ENCODE data around the gene LIMA1. TPM values are rescaled to one million over a fixed set of nuclear protein-coding genes. Genes with fewer than 3 reads are reported as not detected.
A peak's percentile ranks its signal among the peaks of the same experiment; 100 is the strongest.

The LIMA1 gene
- total and polyA plus RNA-seq, 9 of the 15 experiments (the other 6 are each of a cell fraction or from before 2014, with no cell fraction given), result 20.2 to 37.8 (median 27.3) TPM

DNA sequence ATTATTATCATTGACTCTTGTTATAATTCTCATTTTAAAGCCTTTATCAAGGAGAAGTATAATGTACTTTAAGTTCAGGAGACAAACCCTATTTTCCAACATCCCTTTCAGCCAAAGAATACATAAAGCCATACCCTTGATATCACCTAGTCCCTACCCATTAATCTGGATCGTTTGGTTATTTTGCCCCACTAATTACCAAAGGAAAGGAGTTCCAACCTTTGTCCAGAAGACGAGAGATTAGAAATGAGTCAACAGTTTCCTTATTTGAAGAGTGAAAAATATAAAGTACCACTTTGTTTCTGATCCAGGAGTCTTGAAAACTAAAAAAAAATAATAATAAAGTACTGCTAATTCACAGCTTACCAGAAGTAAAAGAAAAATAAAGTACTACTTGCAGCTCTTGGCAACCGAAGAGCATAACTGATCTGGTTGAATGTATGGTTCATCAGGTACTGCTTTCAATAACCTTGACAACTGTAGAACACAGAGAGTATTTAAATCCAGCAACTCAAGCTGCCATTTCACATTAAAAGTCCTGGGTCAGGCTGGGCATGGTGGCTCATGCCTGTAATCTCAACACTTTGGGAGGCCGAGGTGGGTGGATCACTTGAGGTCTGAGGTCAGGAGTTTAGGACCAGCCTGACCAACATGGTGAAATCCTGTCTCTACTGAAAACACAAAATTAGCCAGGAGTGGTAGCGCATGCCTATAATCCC is 33.7 kb downstream of the LIMA1 start:
- H4K20me1 ChIP-seq (replicated peaks; ENCODE audit: control insufficient read depth, insufficient read depth, low read length), result no peaks in the 10 kb centered on the region
- H3K9ac ChIP-seq (ENCODE audit: insufficient read depth in 1 of 2, low read depth in 2 of 2, low read length in 2 of 2), result peak overlapping the region in 1 of 2 experiments; percentile 71; a peak in 2 of 4 replicates
- no peaks in the 10 kb centered on the region for H3K36me3 ChIP-seq (ENCODE audit: control insufficient read depth, insufficient read depth, low read length)
- peak overlapping the region; percentile 60; the same call in 2 of the 3 replicates for H3K27ac ChIP-seq (ENCODE audit: extremely low read depth, low read depth, low read length)
- H3K4me3 ChIP-seq, result no peak overlapping the region
- H3K9me3 ChIP-seq (replicated peaks; ENCODE audit: control insufficient read depth, insufficient read depth, low read depth, low read length), result no peaks in the 10 kb centered on the region
- peak; percentile 12 for ATAC-seq
- peak overlapping the region; percentile 72 for H3K4me2 ChIP-seq (ENCODE audit: insufficient read depth, low read length)
- no peak for FAIRE-seq
- H2AFZ ChIP-seq (ENCODE audit: low read depth, low read length), result peak overlapping the region; percentile 68
- intact Hi-C loops (cut with micrococcal nuclease), result no loop called here
- ChIA-PET CTCF (ENCODE audit: low intra/inter-chr PET ratio) (interaction anchor here (0.6 kb wide), 1 partner anchor 96 kb away, joined by 3 read pairs; no protein-coding TSS in a partner anchor), POLR2A (interaction anchor here (0.6 to 0.8 kb wide), 2 partner anchors 13 to 1281 kb away, joined by 3 read pairs; no protein-coding TSS in a partner anchor)
- H3K4me1 ChIP-seq (replicated peaks in 1 of 2; ENCODE audit: control insufficient read depth in 2 of 2, insufficient read depth in 2 of 2, low read length in 2 of 2), result peaks cover 33 to 45% of the 10 kb centered on the region in 2 experiments
- in situ Hi-C loops (cut with MboI), result no loop called here
- H3K79me2 ChIP-seq (ENCODE audit: control insufficient read depth, insufficient read depth, low read length), result peaks cover 7% of the 10 kb centered on the region
- 17% methylated on average over 5 of the region's 5 CpGs for WGBS (ENCODE audit: insufficient coverage, low coverage, missing lambda C conversion rate)
- no peaks in the 10 kb centered on the region for H3K9me1 ChIP-seq (ENCODE audit: control insufficient read depth, insufficient read depth, low read length)
- no peaks in the 10 kb centered on the region for H3K27me3 ChIP-seq (ENCODE audit: control insufficient read depth in 2 of 2, insufficient read depth in 2 of 2, low read length in 2 of 2)
- TSS peak; percentile 63 for BruUV-seq (replicated peaks)
- DNase-seq (ENCODE audit: extremely low read depth in 1 of 4, low spot score in 3 of 4), result peak in 2 of 4 experiments; percentile 40 to 67
- TF ChIP-seq C11orf30 (IDR thresholded peaks at IDR 0.05; ENCODE audit: low read depth), result peak; percentile 43; the same call in 1 of the 2 replicates
- TF ChIP-seq, protein P1, sequence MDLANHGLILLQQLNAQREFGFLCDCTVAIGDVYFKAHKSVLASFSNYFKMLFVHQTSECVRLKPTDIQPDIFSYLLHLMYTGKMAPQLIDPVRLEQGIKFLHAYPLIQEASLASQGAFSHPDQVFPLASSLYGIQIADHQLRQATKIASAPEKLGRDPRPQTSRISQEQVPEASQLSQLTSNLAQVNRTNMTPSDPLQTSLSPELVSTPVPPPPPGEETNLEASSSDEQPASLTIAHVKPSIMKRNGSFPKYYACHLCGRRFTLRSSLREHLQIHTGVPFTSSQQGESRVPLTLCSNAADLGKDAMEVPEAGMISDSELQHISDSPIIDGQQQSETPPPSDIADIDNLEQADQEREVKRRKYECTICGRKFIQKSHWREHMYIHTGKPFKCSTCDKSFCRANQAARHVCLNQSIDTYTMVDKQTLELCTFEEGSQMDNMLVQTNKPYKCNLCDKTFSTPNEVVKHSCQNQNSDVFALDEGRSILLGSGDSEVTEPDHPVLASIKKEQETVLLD (IDR thresholded peaks at IDR 0.05), result peak; percentile 56; the same call in 1 of the 2 replicates
- TF ChIP-seq MYC (IDR thresholded peaks at IDR 0.05; ENCODE audit: low read depth, low read length), result 0 out of 2 replicates have a peak, but pooled peaks have one; percentile 14
- TF ChIP-seq MYC (CRISPR knock-in tag; IDR thresholded peaks at IDR 0.05; ENCODE audit: borderline replicate concordance, low read depth), result no peak
- peak; percentile 58; the same call in 1 of the 2 replicates for TF ChIP-seq TOE1 (IDR thresholded peaks at IDR 0.05; ENCODE audit: borderline replicate concordance)
- no peak for TF ChIP-seq TOE1 (CRISPR knock-in tag; IDR thresholded peaks at IDR 0.05; ENCODE audit: borderline replicate concordance, low read depth)
- no peak for TF ChIP-seq NR2C1 (IDR thresholded peaks at IDR 0.05)
- peak; percentile 56; the same call in 1 of the 2 replicates for TF ChIP-seq NR2C1 (tag; IDR thresholded peaks at IDR 0.05)
- TF ChIP-seq CBX5 (IDR thresholded peaks at IDR 0.05; ENCODE audit: borderline replicate concordance, low read depth), result no peak
- TF ChIP-seq ATF7 (IDR thresholded peaks at IDR 0.05), result no peak
- peak; percentile 37; the same call in 1 of the 2 replicates for TF ChIP-seq JUND (IDR thresholded peaks at IDR 0.05; ENCODE audit: borderline replicate concordance, low read depth, low read length)
- TF ChIP-seq JUND (tag; IDR thresholded peaks at IDR 0.05; ENCODE audit: borderline replicate concordance, low read depth, low read length), result no peak
- TF ChIP-seq FOXJ3 (CRISPR knock-in tag; IDR thresholded peaks at IDR 0.05), result 0 out of 2 replicates have a peak, but pooled peaks have one; percentile 49
- peak; percentile 43 for TF ChIP-seq ARID1B (IDR thresholded peaks at IDR 0.05)
- TF ChIP-seq, protein P2, sequence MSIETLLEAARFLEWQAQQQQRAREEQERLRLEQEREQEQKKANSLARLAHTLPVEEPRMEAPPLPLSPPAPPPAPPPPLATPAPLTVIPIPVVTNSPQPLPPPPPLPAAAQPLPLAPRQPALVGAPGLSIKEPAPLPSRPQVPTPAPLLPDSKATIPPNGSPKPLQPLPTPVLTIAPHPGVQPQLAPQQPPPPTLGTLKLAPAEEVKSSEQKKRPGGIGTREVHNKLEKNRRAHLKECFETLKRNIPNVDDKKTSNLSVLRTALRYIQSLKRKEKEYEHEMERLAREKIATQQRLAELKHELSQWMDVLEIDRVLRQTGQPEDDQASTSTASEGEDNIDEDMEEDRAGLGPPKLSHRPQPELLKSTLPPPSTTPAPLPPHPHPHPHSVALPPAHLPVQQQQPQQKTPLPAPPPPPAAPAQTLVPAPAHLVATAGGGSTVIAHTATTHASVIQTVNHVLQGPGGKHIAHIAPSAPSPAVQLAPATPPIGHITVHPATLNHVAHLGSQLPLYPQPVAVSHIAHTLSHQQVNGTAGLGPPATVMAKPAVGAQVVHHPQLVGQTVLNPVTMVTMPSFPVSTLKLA (conservative IDR thresholded peaks at IDR 0.05), result peak in 1 of 2 experiments; percentile 34; a peak in 1 of 4 replicates
- TF ChIP-seq, protein P3, sequence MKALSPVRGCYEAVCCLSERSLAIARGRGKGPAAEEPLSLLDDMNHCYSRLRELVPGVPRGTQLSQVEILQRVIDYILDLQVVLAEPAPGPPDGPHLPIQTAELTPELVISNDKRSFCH (CRISPR knock-in tag; IDR thresholded peaks at IDR 0.05), result no peak
- TF ChIP-seq, protein P3 (tag; IDR thresholded peaks at IDR 0.05), result no peak
- no peak for TF ChIP-seq NFATC3 (IDR thresholded peaks at IDR 0.05)
- TF ChIP-seq ZNF12 (CRISPR knock-in tag; IDR thresholded peaks at IDR 0.05), result no peak
- TF ChIP-seq DMBX1 (CRISPR knock-in tag; IDR thresholded peaks at IDR 0.05; ENCODE audit: borderline replicate concordance), result 0 out of 2 replicates have a peak, but pooled peaks have one; percentile 55
